Bronchial epithelial cell (primary cell): ENCODE measurements around the gene KCNJ5. TPM values are rescaled to one million over a fixed set of nuclear protein-coding genes. Genes with fewer than 3 reads are reported as not detected.
A peak's percentile ranks its signal among the peaks of the same experiment; 100 is the strongest.

Source experiments
- DNase-seq: peaks from one replicate; pipeline ENCODE4 v3.0.0-alpha.2; 2010; ENCODE audit warnings: low read depth
- FAIRE-seq: peaks from 2 replicates; lab custom pipeline; 2011; peaks lifted over from hg19 to GRCh38; lab: Jason Lieb, UNC
- H3K27me3 ChIP-seq: 2 replicates; pipeline ENCODE4 v1.5.1; 2011; ENCODE audit warnings: low read length; ENCODE audit not compliant: control insufficient read depth, insufficient read depth
- H3K36me3 ChIP-seq: 2 replicates; pipeline ENCODE4 v1.5.1; 2011; ENCODE audit warnings: low read length; ENCODE audit not compliant: control insufficient read depth, insufficient read depth
- H3K4me3 ChIP-seq: 2 replicates; pipeline ENCODE4 v1.5.1; 2011; ENCODE audit warnings: mild to moderate bottlenecking, low read depth, low read length, control low read depth
- total RNA-seq: library from RNA; depleted of rRNA; stranded (reverse); fragments of >200 nt; gene quantifications from 2 replicates; pipeline ENCODE4 v1.2.1, GENCODE V29; 2014
- TF ChIP-seq, protein P1 (sequence below): IDR thresholded peaks from 2 replicates; pipeline ENCODE4 v1.5.1; 2011; ENCODE audit warnings: mild to moderate bottlenecking, moderate library complexity, low read length, control low read depth, inconsistent platforms; ENCODE audit not compliant: insufficient read depth, severe bottlenecking

The KCNJ5 gene
- total RNA-seq, 1 donor from 2014 or later, result 13.2 TPM

- no peak for FAIRE-seq
- TF ChIP-seq, protein P1, sequence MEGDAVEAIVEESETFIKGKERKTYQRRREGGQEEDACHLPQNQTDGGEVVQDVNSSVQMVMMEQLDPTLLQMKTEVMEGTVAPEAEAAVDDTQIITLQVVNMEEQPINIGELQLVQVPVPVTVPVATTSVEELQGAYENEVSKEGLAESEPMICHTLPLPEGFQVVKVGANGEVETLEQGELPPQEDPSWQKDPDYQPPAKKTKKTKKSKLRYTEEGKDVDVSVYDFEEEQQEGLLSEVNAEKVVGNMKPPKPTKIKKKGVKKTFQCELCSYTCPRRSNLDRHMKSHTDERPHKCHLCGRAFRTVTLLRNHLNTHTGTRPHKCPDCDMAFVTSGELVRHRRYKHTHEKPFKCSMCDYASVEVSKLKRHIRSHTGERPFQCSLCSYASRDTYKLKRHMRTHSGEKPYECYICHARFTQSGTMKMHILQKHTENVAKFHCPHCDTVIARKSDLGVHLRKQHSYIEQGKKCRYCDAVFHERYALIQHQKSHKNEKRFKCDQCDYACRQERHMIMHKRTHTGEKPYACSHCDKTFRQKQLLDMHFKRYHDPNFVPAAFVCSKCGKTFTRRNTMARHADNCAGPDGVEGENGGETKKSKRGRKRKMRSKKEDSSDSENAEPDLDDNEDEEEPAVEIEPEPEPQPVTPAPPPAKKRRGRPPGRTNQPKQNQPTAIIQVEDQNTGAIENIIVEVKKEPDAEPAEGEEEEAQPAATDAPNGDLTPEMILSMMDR, result peak; percentile 49
- no peaks in the 10 kb centered on the region for H3K27me3 ChIP-seq
- peak; percentile 72 for DNase-seq
- H3K4me3 ChIP-seq, result peak overlapping the region; percentile 50
- peaks cover 5% of the 10 kb centered on the region for H3K36me3 ChIP-seq
These were observed 14.4 kb downstream of the KCNJ5 start for GRCh38 chr11:128905345-128906184.

DNA sequence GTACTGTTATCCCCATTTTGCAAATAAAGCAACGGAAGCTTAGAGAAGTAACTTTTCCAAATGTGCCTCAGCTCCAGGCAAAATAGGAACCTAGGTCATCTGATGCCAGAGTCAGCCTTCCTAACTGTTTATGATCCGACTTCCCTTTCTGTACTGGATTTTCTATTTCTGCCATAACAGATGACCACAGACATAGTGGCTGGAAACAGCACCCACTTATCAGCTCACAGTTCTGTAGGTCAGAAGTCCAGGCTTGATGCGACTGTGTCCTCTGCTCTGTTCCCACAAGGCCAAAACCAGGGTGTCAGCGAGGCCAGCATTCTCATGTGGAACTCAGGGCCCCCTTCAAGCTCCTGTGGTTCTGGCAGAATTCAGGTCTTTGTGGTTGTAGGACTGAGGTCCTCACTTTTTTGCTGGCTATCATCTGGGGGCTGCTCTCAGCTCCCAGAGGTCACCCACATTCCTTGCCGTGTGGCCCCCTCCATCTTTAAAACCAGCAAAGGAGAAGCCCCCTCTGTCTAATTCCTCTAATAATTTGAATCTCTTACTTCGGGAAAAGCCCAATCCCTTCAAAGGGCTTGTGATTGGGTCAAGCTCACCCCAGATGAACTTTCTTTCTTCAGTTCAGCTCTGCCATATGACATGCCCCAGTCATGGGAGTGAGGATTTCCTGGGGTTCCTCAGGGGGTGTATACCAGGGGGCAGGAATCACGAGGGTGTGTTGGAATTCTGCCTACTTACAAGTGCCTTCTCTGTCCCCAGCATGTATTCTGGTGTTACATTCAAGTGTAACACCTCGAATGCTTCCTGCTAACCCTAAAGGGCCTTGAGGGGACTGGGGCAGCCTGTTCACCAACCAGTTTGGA, 15.3 kb downstream of the KCNJ5 start:
- DNase-seq (no peak), FAIRE-seq (no peak)
- TF ChIP-seq, protein P1, result no peak
- Histone ChIP-seq H3K4me3 (peak overlapping the region; percentile 50), H3K27me3 (no peaks in the 10 kb centered on the region), H3K36me3 (peaks cover 5% of the 10 kb centered on the region)

- FAIRE-seq (no peak), DNase-seq (no peak)
- H3K36me3 ChIP-seq, result peaks cover 2% of the 10 kb centered on the region
These were observed 16.4 kb downstream of the KCNJ5 start for GRCh38 chr11:128907585-128907984.

GRCh38 chr11:128908391-128909246, 17.5 kb downstream of the KCNJ5 start:
- Histone ChIP-seq H3K36me3 (peaks cover 2% of the 10 kb centered on the region), H3K27me3 (no peaks in the 10 kb centered on the region), H3K4me3 (no peak overlapping the region)
- TF ChIP-seq, protein P1, result no peak
- no peak for FAIRE-seq
- peak; percentile 87 for DNase-seq

More at GRCh38 chr11:128907585-128907984, 16.4 kb downstream of the KCNJ5 start:
- H3K27me3 ChIP-seq, result no peaks in the 10 kb centered on the region
- no peak overlapping the region for H3K4me3 ChIP-seq
- TF ChIP-seq, protein P1, result no peak

GRCh38 chr11:128909438-128910125, 18.4 kb downstream of the KCNJ5 start:
- peak; percentile 82 for DNase-seq
- peak; percentile 81 for FAIRE-seq
- Histone ChIP-seq H3K27me3 (no peaks in the 10 kb centered on the region), H3K4me3 (no peak overlapping the region), H3K36me3 (peaks cover 2% of the 10 kb centered on the region)
- TF ChIP-seq, protein P1, result no peak
